ENCODE measurements around the gene GPC6. TPM values are rescaled to one million over a fixed set of nuclear protein-coding genes. Genes with fewer than 3 reads are reported as not detected.

Gene GPC6
- total and polyA plus RNA-seq, 2 experiments from 2014 or later, result 26.0 to 92.8 TPM

DNA sequence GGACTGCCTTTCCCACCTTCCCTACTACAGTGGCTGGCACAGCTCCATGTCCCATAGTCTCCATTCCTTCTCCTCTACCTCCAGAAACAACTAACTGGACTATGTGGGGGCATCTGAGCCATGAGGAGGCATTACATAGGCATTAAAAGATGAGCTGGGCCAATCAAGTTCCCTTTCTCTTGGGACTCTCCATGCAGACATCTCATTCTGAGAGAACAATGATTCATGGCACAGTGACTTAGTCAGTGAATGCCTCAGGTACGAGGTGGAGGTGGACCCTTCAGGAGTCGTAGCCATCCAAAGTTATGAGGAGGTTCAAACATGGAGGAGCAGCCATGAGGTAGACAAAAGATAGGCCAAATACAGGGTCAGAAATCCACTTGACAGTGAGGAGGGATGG lies 70.0 kb downstream of the GPC6 start:
- H3K4me3 ChIP-seq, result no peak overlapping the region
- no peak overlapping the region for H3K27ac ChIP-seq
- TF ChIP-seq EZH2phosphoT487 (IDR thresholded peaks at IDR 0.05; ENCODE audit: low read depth, severe bottlenecking, unreplicated experiment) (no peak), EZH2 (IDR thresholded peaks at IDR 0.05; ENCODE audit: borderline replicate concordance) (no peak)
- TF ChIP-seq, protein P1, sequence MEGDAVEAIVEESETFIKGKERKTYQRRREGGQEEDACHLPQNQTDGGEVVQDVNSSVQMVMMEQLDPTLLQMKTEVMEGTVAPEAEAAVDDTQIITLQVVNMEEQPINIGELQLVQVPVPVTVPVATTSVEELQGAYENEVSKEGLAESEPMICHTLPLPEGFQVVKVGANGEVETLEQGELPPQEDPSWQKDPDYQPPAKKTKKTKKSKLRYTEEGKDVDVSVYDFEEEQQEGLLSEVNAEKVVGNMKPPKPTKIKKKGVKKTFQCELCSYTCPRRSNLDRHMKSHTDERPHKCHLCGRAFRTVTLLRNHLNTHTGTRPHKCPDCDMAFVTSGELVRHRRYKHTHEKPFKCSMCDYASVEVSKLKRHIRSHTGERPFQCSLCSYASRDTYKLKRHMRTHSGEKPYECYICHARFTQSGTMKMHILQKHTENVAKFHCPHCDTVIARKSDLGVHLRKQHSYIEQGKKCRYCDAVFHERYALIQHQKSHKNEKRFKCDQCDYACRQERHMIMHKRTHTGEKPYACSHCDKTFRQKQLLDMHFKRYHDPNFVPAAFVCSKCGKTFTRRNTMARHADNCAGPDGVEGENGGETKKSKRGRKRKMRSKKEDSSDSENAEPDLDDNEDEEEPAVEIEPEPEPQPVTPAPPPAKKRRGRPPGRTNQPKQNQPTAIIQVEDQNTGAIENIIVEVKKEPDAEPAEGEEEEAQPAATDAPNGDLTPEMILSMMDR (IDR thresholded peaks at IDR 0.05; ENCODE audit: poor library complexity), result no peak
- H3K9me2 ChIP-seq (replicated peaks; ENCODE audit: insufficient read depth), result no peaks in the 10 kb centered on the region
- no peaks in the 10 kb centered on the region for H3K4me1 ChIP-seq (ENCODE audit: insufficient read depth)
- H2AFZ ChIP-seq, result no peak overlapping the region
- H3K9me3 ChIP-seq (ENCODE audit: low read depth), result no peaks in the 10 kb centered on the region
- WGBS (ENCODE audit: low lambda C conversion rate, missing lambda C conversion rate), result 95% methylated on average over 2 of the region's 2 CpGs
- no peaks in the 10 kb centered on the region for H3K36me3 ChIP-seq (replicated peaks; ENCODE audit: insufficient read depth, low read depth)
- no peak overlapping the region for H3K4me2 ChIP-seq
- H3K27me3 ChIP-seq, result no peaks in the 10 kb centered on the region
- H4K20me1 ChIP-seq (ENCODE audit: insufficient read depth, poor library complexity, severe bottlenecking), result no peaks in the 10 kb centered on the region
- peaks cover 88% of the 10 kb centered on the region for H3K79me2 ChIP-seq
- no peak for DNase-seq (ENCODE audit: low spot score)

DNA sequence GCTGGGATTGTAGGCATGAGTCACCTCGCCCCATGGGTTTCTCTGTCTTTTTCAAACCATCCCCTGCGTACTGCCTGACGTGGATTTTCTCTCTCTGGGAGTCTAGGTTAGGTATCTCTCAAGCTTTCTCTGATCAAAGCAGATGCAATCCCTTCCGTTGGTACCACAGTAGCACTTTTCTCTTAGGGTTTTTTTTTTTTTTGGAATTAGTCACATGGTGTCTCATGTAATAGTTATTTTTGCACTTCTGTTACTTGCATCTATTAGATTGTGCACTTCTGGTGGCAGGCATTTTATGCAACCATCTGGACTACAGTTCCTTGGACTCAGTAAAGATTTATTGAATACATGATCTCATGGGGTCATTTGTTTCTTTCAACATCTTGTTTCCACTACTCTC lies 72.1 kb downstream of the GPC6 start:
- Histone ChIP-seq H3K27me3 (no peaks in the 10 kb centered on the region), H3K9me3 (ENCODE audit: low read depth) (no peaks in the 10 kb centered on the region), H3K4me1 (ENCODE audit: insufficient read depth) (no peaks in the 10 kb centered on the region), H4K20me1 (ENCODE audit: insufficient read depth, poor library complexity, severe bottlenecking) (no peaks in the 10 kb centered on the region), H3K36me3 (replicated peaks; ENCODE audit: insufficient read depth, low read depth) (no peaks in the 10 kb centered on the region), H3K79me2 (peaks cover 75% of the 10 kb centered on the region), H2AFZ (no peak overlapping the region), H3K4me2 (no peak overlapping the region), H3K9me2 (replicated peaks; ENCODE audit: insufficient read depth) (no peaks in the 10 kb centered on the region), H3K27ac (no peak overlapping the region), H3K4me3 (no peak overlapping the region)
- TF ChIP-seq EZH2phosphoT487 (IDR thresholded peaks at IDR 0.05; ENCODE audit: low read depth, severe bottlenecking, unreplicated experiment) (no peak), EZH2 (IDR thresholded peaks at IDR 0.05; ENCODE audit: borderline replicate concordance) (no peak)
- TF ChIP-seq, protein P1 (IDR thresholded peaks at IDR 0.05; ENCODE audit: poor library complexity), result no peak
- no peak for DNase-seq (ENCODE audit: low spot score)
- WGBS (ENCODE audit: low lambda C conversion rate, missing lambda C conversion rate), result 95% methylated on average over 4 of the region's 4 CpGs

DNA sequence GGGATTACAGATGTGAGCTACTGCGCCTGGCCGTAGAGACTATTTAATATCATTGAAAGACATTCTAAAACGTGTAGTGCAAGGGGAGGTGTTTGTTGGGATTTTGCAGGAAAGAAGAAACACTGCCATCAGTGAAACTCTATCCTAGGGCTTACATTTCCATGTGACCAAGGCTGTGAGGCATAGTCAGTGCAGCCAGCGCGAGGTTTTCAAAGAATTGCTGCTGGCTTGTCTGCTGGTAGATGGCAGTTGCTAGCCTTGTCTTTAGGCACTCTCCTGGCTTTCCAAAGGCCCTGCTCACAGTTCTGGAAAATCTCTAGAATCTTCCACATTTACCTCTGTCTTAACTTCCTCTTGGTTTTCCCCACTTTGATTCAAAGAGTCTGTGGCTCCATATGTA lies 77.5 kb downstream of the GPC6 start:
- no peaks in the 10 kb centered on the region for H3K27me3 ChIP-seq
- H3K27ac ChIP-seq, result no peak overlapping the region

More for the DNA sequence above, 77.5 kb downstream of the GPC6 start:
- Histone ChIP-seq H3K4me2 (no peak overlapping the region), H3K4me3 (no peak overlapping the region), H4K20me1 (ENCODE audit: insufficient read depth, poor library complexity, severe bottlenecking) (no peaks in the 10 kb centered on the region), H3K79me2 (peaks cover 59% of the 10 kb centered on the region), H3K4me1 (ENCODE audit: insufficient read depth) (no peaks in the 10 kb centered on the region), H2AFZ (no peak overlapping the region), H3K36me3 (replicated peaks; ENCODE audit: insufficient read depth, low read depth) (no peaks in the 10 kb centered on the region), H3K9me3 (ENCODE audit: low read depth) (no peaks in the 10 kb centered on the region), H3K9me2 (replicated peaks; ENCODE audit: insufficient read depth) (no peaks in the 10 kb centered on the region)
- TF ChIP-seq, protein P1 (IDR thresholded peaks at IDR 0.05; ENCODE audit: poor library complexity), result no peak
- no peak for TF ChIP-seq EZH2 (IDR thresholded peaks at IDR 0.05; ENCODE audit: borderline replicate concordance)
- no peak for TF ChIP-seq EZH2phosphoT487 (IDR thresholded peaks at IDR 0.05; ENCODE audit: low read depth, severe bottlenecking, unreplicated experiment)
- no peak for DNase-seq (ENCODE audit: low spot score)
- WGBS (ENCODE audit: low lambda C conversion rate, missing lambda C conversion rate), result 89% methylated on average over 5 of the region's 5 CpGs
